Urothelium cell line (cell line): ENCODE results near the gene GINS1.
"Not testable (repeated sequence)": the region's sequence is repeated elsewhere in the genome, so short reads cannot be mapped to it uniquely, and the experiment has no call there.

Experiments
- DNase-seq: peaks from one replicate; pipeline ENCODE4 v3.0.0; 2011; ENCODE audit warnings: low spot score, mixed read lengths
- FAIRE-seq: peaks from 2 replicates; lab custom pipeline; 2011; peaks lifted over from hg19 to GRCh38; lab: Jason Lieb, UNC

GINS1 gene

DNA sequence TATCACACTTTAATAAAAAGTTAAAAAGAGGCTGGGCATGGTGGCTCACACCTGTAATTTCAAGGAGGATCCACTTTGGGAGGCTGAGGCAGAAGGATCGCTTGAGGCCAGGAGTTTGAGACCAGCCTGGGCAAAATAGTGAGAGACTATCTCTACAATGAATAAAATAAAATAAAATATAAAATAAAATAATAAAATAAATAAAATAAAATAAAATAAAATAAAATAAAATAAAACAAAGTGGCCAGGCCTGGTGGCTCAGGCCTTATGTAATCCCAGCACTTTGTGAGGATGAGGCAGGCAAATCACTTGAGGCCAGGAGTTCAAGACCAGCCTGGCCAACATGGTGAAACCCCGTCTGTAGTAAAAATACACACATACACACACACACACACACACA, 65.8 kb downstream of the GINS1 start:
- FAIRE-seq, DNase-seq: not testable (repeated sequence)

- no peak for FAIRE-seq
Observed at GRCh38 chr20:25476106-25477013, 68.9 kb downstream of the GINS1 start.

DNA sequence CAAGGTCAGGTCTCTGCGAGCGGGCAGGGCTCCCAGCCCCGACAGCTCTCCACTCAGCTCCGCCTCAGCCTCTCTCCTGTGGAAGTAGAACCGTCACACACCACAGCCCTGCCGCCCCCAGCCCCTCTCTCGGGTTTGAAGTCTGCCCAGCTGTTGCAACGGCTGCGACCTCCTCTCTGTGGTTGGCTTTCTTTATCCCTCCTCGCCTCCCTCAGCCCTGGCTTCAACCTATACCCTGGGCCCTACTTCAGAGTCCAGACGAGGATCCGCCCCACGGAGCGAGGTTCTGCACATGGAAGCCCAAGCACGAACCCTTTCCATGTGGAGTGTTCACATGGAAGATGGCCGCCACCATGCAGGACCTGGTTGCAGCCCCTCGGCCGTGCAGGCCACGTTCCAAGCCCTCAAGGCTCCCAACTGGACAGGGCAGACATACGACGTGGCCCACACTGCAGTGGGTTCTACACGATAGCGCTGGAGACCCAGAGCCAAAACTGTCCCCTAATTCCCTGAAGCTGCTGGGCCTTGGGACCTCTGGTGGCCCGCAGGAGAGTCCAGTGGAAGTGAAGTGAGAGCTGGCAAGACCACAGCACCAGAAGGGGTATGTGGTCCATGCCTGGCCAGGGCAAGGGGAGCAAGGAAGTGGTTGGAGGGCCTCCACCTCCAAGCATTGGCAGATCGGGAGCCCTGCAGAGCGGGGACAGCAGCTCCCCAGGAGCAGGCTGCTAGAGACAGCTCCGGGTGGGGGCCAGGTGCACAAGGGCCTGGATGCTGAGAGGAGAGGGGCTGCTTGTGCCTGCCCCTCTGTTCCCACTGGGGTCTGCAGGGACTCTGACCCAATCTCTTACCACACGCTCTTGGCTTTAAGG, 69.8 kb downstream of the GINS1 start:
- FAIRE-seq (no peak), DNase-seq (no peak)

More at GRCh38 chr20:25476106-25477013, 68.9 kb downstream of the GINS1 start:
- DNase-seq = no peak

DNA sequence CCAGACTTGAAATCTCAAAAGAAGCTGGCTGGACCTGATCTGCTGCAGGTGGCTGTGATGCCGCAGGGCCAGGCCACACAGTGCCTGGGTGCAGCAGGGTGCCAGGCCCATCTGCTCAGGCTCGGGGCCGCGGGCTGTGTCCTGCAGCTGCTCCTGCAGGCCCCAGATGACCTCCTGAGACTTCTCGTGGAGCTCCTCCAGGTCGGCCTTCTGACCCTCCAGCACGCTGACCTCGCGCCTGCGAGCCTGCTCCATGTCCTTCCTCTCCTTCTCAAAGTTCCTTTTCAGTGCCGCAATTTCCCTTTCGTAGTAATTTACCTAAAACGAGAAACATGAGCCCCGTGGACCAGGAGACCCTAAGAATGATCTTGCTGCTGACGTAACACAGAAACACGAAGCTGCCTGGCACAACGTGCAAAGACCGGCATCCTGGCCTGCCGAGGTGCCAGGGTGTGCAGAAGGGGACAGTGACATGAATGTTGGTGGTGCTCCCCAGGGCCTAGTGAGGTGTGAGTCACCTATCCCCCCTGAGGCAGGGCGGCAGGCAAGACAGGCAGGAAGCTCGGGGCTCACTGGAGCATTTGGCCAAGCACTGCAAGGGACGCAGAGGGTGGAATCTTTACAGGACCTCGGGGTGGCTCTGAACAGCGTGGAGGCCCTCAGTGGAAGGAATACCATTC, 71.6 kb downstream of the GINS1 start:
- FAIRE-seq = no peak
- DNase-seq = no peak

DNA sequence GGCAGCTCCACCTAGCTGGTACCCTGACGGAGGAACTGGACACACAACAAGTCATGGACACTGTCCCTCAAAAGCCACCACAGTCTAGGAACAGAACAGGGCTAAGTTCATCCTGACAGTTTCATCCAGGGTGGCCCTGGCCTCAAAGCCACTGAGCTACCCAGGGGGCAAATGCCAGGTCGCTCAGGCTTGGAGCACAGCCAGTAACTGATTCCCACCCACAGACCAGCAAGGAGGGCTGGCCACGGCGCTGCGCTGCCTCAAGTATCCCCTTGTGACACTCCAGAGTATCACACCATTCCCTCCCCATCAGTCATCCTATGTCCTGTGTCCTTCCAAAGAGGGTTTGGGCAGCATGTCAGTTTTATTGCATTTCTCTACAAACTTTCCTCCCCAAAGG, 72.2 kb downstream of the GINS1 start:
- FAIRE-seq = no peak

GRCh38 chr20:25480156-25480555, 72.7 kb downstream of the GINS1 start:
- DNase-seq (no peak), FAIRE-seq (no peak)

More for the DNA sequence above, 72.2 kb downstream of the GINS1 start:
- no peak for DNase-seq

- DNase-seq (no peak), FAIRE-seq (no peak)
Observed at GRCh38 chr20:25480797-25481196, 73.3 kb downstream of the GINS1 start.

- DNase-seq = no peak
- FAIRE-seq = no peak
Observed at GRCh38 chr20:25481235-25481917, 73.9 kb downstream of the GINS1 start.

GRCh38 chr20:25481918-25482253, 74.4 kb downstream of the GINS1 start:
- no peak for DNase-seq
- no peak for FAIRE-seq

DNA sequence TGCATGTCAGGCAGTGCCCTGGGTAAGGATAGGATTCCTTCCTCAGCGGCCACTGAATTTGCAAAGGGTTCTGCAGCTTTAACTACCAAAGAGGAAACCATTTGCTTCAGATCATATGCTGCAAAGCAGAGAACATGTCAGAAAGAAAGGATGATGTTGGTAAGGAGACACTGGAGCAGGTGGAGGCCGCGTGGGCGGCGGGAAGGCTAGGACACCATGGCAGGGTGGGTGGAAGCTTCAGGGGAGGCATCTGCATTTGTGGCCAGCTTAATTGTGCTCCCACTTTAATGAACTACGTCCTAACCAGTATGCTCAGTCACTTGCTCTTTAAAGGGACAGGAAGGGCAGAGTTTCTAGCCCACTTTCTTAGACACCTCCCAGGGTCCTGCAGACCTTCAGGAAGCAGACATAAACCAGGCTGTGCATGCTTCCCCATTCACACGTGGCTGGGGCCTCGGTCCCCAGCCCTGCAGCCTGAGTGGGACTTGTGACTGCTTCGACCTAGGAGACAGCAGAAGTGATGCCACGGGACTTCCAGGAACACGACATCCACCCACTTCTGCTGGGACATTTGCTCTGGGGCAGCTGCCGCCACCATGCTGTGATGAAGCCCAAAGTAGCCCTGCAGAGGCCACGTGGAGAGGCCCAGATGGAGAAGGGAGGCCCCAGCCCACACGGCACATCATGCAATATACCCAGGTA, 76.1 kb downstream of the GINS1 start:
- FAIRE-seq (no peak), DNase-seq (no peak)

DNA sequence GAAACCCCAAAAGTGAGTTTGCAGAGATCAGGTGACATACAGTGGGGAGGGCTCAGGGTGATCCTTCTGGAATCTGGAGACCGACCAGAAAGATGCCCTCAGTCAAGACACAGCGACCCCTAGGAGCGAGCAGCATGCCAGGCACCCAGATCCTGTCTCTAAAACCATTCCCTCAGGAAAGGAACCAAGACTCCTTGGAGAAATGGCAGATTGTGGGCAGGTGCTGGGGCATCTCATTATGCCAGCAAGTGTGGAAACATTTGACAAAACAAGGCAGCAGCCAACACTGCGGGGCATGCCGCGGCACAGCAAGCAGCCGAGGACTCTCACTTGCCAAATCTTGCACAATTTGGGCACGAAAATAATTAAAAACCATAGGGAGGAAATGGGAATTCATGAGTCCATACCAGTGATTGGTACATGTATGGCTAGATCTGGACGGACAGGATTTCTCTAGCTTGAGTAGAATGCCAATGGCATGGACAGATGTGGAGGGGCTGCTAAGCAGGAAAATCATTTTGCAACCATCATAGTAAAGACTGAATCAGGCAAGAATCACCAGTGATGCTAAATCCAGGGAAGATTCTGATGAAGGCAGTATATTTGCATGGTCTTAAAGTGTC, 76.9 kb downstream of the GINS1 start:
- DNase-seq (no peak), FAIRE-seq (no peak)

DNA sequence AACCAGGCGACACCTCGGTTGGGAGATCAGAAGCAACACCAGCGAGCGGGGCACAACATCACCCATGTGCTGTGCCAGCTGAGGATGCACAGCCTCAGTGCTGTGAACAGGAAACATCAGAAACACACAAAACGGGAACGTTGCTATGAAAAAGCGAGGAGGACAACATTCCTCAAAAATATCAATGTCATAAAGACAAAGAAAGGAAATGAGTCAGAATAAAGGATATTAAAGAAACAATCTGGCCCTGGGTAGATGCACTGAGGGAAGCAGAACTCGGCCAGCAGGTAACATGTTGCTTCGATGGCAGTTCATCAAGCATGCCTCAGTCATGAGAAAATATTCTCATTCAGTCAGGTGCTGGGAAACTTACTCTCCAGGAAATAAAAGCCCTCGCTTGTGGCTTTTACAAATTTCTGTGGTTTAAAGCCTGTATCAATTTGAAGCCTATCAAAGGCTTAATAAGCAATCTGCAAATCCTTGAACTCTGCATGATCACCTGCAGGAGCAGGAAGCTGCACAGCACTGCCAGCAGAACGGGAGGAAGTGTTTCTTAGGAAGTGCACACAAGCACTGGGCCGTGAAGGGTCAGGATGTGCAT, 77.5 kb downstream of the GINS1 start:
- FAIRE-seq = no peak

DNA sequence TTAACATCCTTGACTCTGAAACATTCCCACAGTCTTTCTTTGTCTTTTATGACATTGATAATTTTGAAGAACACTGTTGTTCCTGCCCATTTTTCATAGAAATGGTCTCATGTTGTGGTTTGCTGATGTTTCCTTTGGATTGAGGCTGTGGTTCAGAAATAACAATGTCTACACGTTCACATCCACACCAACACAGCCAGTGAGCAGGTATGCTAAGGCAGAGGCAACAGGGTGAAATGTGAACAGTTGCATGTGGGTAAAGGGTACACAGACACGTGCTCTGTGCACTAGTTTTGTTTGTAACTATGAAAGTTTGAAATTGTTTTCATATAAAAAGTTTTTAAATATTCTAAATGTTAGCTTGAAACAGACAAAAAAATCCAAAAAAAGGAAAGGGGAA, 78.4 kb downstream of the GINS1 start:
- no peak for DNase-seq
- FAIRE-seq = no peak

More for the DNA sequence above, 77.5 kb downstream of the GINS1 start:
- no peak for DNase-seq

GRCh38 chr20:25486377-25486776, 78.9 kb downstream of the GINS1 start:
- DNase-seq (no peak), FAIRE-seq (no peak)

- DNase-seq = no peak
- FAIRE-seq = no peak
Observed at GRCh38 chr20:25487306-25487705, 79.8 kb downstream of the GINS1 start.

DNA sequence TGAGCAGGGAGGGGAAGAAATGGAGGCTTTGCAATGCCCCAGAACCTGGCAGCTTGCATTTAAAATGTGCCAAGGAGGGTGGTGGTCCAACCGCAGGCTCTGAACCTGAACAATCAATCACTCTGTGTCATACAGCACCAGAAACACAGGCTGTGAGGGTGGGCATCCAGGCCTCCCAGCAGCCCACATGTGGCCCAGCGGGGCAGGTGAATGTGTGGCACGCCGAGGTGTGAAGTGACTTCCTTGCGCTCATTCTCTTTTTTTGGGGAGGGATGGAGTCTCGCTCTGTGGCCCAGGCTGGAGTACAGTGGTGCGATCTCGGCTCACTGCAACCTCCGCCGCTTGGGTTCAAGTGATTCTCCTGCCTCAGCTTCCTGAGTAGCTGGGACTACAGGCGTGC, 80.5 kb downstream of the GINS1 start:
- DNase-seq = no peak
- no peak for FAIRE-seq

GRCh38 chr20:25489221-25489871, 81.9 kb downstream of the GINS1 start:
- FAIRE-seq = no peak
- no peak for DNase-seq

DNA sequence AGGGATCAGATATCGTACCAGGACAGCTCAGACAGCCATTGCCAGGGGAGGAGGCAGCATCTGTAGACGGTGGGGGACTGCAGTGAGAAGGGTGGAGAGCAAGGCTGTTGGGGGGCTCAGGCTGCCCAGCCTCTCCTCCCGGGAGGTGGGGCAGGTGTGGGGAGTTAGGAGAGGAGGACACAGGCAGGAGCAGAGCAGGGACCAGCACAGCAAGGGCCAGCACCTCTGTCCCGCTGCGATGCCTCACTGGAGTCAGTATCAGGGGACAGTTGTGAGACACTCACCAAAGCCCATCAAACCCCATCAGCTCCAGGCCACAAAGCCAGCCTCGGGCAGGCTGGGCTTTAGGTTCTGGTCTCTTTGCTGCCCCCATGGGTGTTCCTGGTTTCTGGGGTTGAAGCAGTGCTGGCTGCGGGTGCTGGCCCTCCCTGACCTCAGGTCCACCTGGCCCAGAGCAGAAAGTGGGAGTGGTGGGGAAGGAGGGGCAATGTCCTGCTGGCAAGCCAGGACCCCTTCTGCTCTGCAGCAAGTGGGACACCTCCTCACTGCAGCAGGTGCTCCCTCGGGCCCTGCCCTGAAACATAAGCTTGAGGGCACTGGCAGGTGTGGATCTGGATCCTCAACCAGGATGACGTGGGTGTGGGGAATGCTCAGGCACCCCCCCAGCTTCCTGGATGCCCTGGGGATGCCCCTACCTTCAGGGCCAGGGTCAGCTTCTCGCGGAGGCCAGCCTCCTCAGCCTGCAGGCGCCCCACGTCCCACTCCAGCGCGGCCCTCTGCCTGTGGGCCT, 83.4 kb downstream of the GINS1 start:
- FAIRE-seq (no peak), DNase-seq (no peak)
